HL-60 (cell line): ENCODE data around the gene TFAP2A.

Experiments
- CTCF ChIP-seq: IDR thresholded peaks from one replicate; pipeline ENCODE4 v1.5.1; 2011; ENCODE audit warnings: low read length, control low read depth, inconsistent platforms; ENCODE audit not compliant: insufficient read depth
- POLR2AphosphoS5 ChIP-seq: IDR thresholded peaks from 2 replicates; pipeline ENCODE4 v1.6.1; 2012; ENCODE audit warnings: low read depth

GRCh38 chr6:10441655-10442009 lies 26.8 kb upstream of the TFAP2A start:
- TF ChIP-seq CTCF (no peak), POLR2AphosphoS5 (no peak)
